ENCODE data around the gene WSB1.

WSB1 gene

DNA sequence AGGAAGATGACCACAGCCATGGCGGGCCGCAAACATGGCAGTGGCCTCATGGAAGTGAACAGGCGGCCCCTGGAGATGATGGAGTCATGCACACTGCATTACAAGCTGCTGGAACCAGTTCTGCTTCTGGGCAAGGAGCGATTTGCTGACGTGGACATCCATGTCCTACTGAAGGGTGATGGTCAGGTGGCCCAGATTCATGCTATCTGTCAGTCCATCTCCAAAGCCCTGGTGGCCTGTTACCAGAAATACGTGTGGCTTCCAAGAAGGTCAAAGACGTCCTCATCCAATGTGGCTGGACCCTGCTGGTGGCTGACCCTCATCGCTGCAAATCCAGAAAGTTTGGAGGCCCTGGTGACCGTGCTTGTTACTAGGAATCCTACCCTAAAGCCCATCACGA is 13.4 kb upstream of the WSB1 start:
- DNase-seq, result no peak

DNA sequence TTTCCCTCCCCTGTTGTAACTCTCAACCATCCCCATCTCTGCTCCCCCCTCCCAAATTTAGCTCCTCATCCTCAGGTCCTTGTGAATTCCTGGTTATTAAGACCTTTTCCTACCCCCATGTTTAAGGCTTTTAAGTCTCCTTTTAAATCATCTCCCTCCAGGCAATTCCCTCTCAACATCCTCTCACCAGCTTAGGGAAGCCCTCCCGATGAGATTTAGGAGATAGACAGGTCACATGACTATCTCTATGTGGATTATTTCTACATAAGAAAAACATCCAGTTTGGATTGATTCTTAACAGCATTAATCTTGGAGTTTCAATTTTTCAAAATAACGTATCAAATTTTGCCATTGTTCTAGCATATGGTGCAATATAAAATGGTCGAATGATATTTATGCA is 12.5 kb upstream of the WSB1 start:
- DNase-seq, result no peak

DNA sequence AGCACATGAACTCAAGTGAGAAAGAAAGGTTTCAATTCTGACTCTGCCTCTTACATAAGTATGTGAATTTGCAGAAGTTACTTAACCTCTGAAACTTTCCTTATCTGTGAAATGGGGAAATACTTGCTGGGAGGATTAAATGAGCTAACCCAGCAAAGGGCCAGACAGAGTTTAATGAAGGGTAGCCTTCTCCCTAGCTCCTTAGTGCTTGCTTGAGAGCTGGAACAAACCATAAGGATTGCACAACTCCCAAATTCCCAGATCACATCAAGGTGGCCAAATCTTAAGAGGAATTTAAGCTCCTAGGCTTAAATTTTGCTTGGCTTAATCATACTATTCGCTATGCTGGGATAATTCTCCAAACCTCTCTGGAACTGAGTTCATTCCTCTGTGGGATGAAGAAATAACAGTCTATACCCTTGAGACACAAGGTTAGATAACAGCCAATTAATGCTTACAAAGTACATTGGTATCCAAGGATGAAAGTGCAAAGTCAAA is 11.8 kb upstream of the WSB1 start:
- DNase-seq, result no peak

DNA sequence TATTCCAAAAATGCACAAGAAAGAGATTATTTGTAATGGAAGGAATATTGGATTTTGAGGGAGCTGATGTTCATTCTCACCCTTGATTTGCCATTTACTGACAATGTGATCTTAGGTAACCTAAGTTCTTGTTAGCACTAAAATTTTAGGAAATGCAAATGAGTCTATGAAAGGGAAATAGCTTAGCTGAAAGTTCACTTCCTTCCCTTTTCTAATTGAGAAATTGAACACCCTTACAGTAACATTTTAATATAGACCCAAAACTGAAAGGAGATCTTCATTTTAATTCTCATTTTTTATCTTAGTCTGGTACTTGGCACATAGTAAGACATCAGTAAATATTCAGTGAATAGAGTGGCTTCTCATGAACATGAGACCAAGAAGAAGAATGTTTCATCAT is 10.9 kb upstream of the WSB1 start:
- no peak for DNase-seq

DNA sequence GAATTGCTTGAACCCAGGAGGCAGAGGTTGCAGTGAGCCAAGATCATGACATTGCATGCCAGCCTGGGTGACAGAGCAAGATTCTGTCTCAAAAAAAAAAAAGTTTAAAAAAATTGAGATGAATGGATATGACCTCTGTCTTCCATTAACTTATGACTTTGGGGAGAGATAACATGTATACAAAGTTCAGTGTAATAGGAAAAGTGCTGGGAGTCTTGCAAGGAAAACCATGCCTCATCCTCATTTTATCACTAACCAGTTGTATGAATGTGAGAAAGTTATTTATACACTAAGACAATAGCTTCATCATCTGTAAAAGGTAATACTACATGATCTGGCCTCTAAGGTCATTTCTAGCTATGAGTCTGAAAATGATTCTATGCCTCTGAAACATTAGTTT is 10.2 kb upstream of the WSB1 start:
- DNase-seq, result no peak

DNA sequence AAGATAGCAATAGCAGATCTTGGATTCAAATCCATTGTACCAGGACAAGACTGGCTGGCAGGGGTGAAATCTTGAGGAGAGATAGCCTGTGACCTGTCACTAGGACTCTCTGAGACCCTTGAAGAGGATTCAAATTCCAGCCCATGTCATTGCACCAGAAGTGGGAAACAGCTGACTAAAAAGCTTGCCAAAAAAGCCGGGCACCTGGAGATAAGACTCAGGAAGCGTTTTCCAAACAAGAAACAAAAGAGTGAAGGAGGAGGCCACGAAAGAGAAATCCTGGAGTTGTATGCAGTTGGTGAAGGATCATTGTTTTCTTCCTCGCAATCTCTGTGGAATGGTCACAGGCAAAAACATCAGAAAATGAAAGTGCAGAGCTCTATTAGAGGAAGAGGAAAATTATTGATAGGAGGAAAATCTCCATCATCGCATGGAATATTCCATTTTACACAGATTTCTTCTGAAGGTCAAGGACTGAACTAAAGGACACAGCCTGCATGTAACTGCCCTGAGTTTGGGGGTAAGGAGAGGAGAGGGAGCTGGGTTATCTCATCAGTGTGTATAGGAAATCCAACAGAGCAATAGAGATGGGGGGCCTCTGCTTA is 9.0 kb upstream of the WSB1 start:
- DNase-seq, result no peak

DNA sequence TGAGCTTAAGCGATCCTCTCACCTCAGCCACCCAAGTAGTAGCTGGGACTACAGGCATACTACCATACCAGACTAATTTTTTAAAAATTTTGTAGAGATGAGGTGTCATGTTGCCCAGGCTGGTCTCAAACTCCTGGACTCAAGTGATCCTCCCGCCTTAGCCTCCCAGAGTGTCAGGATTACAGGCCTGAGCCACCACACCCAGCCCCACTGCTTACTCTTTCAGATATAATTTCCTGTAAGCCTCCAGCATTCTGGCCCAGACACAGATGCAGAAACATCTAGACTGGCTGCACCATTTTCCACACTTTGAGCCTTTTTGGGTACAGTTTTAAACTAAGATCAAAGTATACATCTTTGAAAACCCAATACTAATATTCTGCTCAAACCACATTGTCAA is 8.4 kb upstream of the WSB1 start:
- DNase-seq, result no peak

DNA sequence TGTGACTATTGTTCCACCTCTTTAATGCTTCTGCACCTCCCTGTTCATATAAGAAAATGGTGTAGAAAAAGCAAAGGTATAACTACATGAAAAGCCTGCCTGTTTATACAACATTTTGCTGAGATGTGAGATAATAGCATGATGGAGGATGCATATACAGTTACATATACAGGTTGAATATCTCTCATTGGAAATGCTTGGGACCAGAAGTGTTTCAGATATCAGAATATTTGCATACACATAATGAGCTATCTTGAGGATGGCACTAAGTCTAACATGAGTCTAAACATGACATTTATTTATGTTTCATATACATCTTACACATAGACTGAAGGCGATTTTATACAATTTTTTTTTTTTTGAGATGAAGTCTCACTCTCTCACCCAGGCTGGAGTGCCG is 5.7 kb upstream of the WSB1 start:
- DNase-seq, result no peak

DNA sequence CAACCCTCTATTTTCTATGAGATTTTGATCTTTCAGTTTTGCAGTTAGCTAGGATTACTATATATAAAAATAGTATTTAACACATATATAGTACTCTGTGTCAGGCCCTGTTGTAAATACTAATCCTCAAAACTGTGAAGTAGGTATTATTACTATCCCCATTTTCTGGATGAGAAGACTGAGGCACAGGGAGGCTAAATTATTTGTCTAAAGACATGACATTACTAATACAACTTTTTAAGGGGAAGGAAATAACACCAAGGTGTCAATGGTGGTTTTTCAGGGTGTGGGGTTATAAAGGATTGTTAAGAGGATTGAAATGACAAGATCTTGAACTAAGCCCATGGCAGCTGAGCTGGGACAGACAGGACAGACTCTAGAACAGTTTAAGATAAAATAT is 4.1 kb upstream of the WSB1 start:
- DNase-seq, result no peak

DNA sequence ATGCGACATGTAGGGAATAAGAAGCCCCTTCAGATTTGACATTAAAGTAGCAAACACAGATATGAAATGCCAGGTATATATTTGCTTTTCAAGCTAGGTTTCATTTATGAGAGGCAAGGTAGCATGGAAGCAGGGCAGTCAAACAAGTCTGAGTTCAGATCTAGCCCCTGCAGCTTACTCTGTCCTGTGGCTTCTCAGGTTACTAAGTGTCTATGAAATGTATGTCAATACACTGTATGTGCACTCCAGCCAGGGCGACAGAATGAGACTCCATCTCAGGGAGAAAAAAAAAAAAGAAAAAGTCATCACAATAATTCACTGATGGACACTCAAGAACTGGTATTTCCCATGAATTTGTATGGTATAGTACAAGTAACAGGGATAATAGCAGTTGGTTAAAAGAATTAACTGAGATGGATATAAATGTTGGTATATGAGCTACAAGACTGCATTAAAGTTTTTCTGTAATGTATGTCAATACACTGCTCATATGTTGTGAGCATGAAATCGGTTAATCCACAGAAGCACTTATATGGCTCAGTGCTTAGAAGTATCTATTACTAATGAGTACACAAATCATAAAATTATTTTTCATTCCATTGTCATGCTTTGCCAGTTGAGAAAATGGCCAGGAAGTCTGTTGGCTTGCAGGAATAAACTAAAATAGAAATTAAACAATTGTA is 2.9 kb upstream of the WSB1 start:
- no peak for DNase-seq

DNA sequence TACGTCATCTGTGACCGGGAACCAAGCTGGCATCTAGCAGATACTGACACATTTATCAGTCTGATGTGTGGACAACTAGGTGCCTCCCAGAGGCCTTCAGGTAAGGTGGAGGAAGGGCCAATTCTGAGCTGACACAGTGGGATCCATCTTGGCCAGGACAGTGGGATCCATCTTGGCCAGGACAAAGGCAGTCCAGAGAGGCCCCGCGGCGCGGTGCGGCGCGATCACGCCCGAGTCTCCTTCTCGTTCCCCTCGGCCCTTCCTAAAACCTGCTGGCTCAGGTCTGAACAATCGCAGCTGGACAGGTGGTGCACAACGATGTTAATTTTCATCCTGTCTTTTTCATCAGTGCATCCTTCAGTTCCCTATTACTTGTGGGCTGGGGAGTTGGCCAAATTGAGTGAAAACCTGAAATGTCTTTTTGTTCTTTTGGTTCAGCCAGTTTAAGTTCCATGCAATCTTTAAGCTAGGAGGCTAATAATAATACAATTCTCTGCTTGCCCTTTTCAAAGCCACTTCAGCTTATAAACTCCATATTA is 486 bp upstream of the WSB1 start:
- no peak for DNase-seq

DNA sequence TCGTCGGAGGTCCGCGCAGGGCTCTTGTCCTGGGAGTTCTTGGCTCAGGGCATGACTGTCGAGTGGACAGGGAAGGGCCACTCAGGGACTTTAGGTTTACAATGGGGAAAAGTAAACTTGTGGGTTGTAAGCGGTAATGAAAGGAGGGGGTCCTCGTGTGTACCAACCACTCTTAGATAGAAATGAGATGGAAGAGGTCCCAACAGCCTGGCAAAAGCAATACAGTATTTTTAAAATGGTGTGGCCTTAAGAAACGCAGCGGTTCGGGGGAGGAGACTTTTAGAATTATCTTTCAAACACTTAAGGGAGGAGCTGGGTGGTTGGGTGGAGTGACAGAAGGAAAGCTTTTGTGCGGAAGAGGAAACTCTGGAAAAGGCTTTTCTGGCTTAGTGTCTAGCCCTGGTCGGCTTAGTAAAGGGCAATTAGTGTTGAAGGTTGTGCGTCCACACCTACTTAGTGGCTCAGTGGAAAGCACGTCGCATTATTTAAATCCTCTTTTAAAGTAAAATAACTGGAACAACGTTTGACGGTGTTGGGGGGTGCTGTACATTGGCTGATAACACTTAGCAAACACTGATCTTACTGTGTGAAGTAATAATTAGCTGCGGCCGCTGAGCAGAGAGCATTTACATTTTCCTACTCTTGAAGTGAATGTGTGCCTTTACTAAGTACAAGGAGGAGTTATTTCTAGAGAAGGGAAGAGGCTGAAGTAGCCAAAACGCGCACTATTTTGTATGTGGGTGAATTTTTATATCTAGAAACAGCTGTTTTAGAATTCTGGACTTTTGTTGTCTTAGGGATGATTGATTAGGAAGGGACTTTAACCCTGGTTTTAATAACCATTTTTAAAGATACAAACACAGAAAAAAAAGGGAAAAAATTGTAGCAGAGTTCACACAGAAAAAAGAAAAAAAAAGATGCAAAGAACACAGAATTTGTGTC is 1.0 kb downstream of the WSB1 start:
- no peak for DNase-seq

DNA sequence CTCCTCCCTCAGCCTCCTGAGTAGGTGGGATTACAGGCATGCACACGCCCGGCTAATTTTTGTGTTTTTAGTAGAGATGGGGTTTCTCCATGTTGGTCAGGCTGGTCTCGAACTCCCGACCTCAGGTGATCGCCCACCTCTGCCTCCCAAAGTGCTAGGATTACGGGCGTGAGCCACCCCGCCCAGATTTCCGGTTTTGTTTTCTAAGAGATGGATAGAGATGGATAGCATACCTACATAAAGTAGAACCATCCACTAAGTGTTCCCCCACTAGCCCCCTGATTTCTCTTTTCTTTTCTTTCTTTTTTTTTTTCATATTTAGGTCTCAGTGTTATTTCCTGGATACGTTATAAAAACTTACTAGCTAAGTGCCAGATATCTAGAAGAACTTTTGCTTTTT is 2.0 kb downstream of the WSB1 start:
- no peak for DNase-seq

DNA sequence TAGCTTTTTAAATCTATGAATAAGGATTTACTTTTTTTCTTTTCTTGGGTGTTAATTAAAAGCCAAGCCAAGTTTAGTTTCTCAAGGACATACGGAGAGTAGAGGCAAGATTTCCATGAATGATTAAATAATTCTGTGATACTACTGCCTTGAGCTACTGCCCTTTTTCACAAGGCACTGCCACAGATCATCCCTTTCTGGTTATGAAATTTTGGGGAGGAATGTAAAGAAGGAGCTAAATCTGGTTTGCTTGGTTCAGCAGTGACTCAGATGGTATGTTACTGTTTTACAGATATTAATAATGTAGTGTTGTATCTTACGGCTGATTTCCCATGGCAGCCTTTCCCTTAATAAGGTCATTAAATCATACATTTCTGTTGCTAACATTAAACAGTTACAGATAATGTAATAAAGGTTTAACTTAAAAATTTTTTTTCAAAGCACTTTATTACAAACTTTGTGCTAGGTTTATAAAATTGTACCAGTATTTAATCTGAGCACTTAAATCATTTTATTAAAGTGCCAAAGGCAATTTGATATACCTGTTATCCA is 2.6 kb downstream of the WSB1 start:
- no peak for DNase-seq

DNA sequence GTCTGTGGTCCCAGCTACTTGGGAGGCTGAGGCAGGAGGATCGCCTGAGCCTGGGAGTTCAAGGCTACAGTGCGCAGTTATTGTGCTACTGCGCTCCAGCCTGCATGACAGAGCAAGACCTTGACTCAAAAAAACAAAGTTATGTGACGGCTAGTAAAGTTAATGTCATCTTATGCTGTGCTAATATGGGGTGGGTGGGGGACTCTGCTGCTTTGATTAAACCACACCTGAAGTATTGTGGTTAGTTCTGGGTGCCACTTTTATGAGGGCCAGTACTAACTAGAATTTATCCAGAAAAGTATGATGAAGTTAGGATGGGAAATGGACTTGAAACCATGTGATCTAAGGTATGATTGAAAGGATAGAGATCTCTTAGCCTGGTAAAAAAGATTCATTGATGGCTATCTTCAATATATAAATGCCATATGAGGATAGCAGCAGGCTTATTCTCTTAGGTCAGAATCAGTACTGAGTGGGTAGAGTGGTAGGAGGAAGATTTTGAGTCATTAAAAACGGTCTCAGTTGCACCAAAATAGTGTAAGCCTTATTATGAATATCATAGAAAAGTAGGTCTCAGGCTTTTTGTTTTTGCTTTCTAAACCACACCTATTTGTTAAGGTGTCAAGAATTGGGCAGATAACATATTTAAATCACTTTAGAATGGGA is 5.6 kb downstream of the WSB1 start:
- no peak for DNase-seq

DNA sequence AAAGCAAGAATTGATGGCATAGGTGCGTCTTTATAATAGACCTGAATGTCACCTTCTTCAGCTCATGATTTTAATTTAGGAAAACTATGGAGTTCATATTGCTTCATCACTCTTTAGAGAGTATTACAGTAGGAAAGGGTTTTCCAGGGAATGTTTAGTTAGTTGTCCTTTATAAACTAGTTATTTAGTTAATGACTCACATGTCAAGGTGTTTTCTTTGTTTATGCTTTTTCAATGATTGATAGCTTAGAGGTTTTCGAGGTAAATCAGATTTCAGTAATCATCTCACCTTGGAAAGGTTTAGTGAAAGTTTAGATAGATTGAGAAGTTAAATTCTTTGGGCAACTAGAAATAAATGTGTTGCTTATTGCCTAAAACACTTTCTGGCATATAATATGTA is 9.8 kb downstream of the WSB1 start:
- DNase-seq, result no peak

DNA sequence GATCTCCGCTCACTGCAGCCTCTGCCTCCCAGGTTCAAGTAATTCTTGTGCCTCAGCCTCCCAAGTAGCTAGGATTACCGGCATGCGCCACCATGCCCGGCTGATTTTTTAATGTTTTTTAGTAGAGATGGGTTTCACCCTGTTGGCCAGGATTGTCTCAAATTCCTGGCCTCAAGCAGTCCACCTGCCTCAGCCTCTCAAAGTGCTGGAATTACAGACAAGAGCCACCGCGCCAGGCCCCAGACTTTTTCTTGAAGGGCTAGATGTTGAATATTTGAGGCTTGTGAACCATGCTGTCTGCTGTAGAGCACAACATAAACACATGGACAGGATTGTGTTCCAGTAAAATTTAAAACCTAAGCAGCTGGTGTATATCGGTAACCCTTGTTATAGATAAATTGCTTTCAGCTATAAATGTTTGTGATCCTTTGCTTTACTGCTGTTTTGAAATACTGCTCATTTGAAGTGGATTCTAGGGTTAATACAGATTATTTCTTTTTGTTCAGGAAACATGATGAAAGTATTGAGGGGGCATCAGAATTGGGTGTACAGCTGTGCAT is 12.4 kb downstream of the WSB1 start:
- DNase-seq, result no peak

DNA sequence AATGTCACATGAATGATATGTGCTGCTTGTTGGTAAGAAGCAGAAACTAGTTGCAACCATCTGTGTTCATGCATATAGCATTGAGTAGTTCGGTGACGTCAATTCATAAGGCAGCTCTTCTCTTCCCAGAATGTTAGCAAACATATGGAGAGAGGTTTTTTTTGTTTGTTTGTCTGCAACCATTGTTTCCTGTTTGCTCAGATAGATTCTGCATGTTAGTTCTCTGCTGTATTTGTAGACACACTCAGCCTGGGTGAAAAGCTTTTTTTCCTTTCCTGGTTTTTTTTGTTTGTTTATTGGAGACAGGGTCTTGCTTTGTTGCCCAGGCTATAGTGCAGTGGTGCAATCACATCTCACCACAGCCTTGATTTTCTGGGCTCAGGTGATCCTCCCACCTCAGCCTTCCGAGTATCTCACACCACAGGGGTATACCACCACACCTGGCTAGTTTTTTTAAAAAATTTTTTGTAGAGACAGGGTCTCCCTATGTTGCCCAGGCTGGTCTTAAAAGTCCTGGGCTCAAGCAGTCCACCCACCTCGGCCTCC is 16.7 kb downstream of the WSB1 start:
- DNase-seq, result no peak

DNA sequence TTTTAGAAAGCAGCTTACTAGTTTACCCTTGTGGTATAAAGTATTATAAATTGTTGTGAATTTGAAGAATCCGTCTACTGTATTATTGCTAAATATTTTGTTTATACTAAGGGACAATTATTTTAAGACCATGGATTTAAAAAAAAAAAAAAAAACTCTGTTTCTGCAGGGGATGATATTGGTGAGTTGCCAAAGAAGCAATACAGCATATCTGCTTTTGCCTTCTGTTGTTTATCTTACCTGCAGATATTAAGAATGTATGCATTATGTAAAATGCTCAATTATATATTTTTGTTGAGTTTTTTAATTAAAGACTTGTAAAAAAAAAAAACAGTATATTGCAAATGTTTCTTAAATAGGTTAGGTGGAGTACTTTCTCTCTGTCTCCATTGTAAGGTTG is 19.4 kb downstream of the WSB1 start:
- no peak for DNase-seq

DNA sequence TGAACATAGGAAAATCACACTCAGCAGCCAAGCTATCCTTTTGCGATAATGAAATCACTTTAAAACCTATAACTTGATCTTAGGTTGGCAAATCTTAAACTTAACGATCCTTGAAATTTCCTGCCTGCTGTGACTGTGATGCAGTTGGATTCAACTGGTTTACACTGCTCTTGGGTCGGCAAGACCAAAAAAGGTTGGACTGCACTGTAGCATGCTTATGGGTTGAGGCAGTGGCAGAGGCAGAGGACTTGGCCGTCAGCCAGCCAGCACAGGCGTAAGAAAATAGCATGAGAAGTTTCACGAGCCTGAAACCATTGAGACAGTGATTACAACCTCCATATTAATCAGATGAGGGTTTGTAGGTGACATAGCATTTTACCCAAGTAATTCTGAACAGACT is 21.4 kb downstream of the WSB1 start:
- DNase-seq, result peak; percentile 17

DNA sequence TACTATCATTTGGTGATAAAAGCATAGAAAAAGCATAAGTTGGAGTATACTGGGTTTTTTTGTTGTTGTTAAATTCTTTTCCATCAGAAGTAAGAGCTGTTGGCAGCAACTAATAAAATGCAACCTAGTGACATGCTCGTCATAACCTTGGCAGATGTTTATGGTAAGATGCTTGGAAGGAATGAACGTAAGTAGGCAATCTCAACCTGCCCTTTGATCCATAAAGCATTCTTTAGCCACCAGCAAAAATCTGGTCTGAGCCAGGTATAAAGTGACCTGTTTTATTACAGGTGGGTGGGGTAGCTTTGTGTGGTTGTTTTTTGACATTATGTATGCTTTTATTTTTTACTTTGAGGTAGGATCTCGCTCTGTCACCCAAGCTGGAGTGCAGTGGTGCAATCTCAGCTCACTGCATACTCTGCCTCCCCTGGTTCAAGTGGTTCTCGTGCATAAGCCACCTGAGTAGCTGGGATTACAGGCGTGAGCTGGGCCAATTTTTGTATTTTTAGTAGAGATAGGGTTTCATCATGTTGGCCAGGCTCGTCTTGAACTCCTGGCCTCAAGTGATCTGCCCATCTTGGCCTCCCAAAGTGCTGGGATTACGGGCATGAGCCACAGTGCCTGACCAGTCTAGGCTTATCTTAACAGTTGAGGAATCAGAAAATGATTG is 22.0 kb downstream of the WSB1 start:
- no peak for DNase-seq

DNA sequence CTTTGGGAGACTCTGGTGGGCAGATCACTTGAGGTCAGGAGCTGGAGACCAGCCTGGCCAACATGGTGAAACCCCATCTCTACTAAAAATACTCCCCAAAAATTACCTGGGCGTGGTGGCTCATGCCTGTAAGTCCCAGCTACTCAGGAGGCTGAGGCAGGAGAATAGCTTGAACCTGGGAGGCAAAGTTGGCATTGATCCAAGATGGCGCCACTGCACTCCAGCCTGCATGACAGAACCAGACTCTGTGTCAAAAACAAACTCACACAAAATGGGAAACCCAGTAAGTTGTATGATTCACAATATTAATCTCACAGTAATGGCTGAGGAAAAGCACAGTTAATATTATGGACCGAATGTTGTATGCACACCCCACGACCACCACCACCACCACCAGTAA is 24.3 kb downstream of the WSB1 start:
- no peak for DNase-seq

Data from NCI-H1092 (cell line).